Spleen (tissue), 3 donors: Measurements from ENCODE around the gene CCDC88C.

Experiments used
- POLR2A ChIP-seq, 3 donors: fragments of 450-650 bp; IDR thresholded peaks; one replicate each; pipeline ENCODE4 v1.5.1; 2017; ENCODE audit warnings: antibody characterized with exemption in 3 of 3, mild to moderate bottlenecking in 1 of 3
- POLR2AphosphoS5 ChIP-seq, 3 donors: sonication (generic); formaldehyde crosslinking; IDR thresholded peaks; one replicate each; pipeline ENCODE4 v1.5.1; 2017; ENCODE audit warnings: antibody characterized with exemption in 3 of 3

GRCh38 chr14:91373591-91374254 is 43.9 kb downstream of the CCDC88C start:
- TF ChIP-seq POLR2A (IDR thresholded peaks at IDR 0.05) = no peak
- TF ChIP-seq POLR2AphosphoS5 (IDR thresholded peaks at IDR 0.05) = peak in 2 of 3 donors; percentile 20 to 51
